ENCODE data around the gene NDST4. TPM values are rescaled to one million over a fixed set of nuclear protein-coding genes. Genes with fewer than 3 reads are reported as not detected.

Gene NDST4
- not detected in 2 replicates for total RNA-seq (2014; rRNA removed; shearing (Covaris generic); ENCODE audit: low replicate concordance)

DNA sequence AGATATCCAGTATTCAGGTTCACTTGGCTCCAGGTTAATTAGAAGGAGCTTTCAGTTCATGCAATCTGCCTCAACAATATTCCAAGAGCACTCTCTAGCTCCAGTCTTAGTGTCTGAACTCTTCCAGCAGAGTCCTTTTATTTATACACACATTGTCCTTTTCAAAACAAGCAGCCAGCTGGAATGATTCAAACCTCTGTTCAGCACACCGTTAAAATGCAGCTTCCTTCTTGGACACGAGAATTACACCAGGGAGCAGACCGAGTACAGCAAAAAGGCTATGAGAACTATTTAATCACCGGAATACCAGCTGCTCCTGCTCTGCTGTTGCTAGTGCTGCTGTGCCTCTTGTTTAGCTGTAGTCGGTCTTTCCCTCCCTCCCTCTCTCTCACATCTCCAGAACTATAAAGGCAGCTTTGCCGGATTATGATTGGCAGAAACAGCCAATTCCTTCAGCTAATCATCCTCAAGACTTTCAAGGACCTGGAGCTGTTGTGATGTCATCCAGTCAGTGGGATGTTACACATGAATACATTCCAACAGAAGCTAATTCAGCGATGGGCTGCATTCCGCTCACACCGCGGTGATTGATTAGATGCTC is at the start of gene NDST4:
TSS of gene NDST4 (minus strand) at position 115 of the 601 bp plus-strand sequence. CDS start 36,584 bp downstream, outside the sequence.
- DNase-seq (ENCODE audit: low read depth) = peak; percentile 55
- in situ Hi-C loops (cut with HindIII; ENCODE audit: low pct_unique_long_range_greater_than_20kb, low sequenced_read_pairs) = no loop called here

DNA sequence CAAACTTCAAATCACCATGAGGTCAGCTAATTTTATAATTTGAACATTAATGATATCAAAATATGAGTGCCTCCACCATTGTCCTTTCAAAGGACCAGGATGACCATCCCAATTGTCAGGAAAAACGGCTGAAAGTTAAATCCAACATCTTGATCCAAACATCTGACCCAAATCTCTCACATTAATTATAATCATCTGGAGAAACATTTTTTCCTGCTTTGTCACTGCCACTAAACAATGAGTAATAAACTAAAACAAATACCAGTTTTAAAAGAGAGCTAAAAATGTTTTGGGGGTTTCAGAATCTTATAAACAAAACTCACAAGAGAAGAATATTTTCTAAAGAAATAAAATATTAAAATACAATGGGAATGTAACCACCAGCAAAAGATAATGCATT is 45.7 kb upstream of the NDST4 start:
- in situ Hi-C loops (cut with HindIII; ENCODE audit: low pct_unique_long_range_greater_than_20kb, low sequenced_read_pairs) = no loop called here
- DNase-seq (ENCODE audit: low read depth) = no peak

DNA sequence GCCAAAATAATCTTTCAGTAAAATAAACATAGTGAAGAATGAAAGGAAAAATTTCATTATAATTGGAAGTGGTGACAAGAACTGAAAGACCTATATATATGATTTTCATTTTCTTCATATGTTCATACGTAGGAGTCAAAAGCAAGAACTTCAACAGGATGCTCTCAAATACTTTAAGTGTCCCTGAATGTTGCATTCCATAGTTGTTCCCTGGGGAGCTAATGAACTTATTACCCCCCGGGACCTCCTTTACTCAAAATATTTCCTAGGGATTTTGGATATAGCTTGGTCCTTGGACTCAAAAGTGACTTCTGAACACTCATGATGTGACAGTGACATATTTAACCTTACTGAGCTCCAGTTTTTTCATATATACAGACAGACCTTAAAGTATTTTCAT is 44.9 kb upstream of the NDST4 start:
- no peak for DNase-seq (ENCODE audit: low read depth)
- in situ Hi-C loops (cut with HindIII; ENCODE audit: low pct_unique_long_range_greater_than_20kb, low sequenced_read_pairs) = no loop called here

- DNase-seq (ENCODE audit: low read depth) = no peak
- in situ Hi-C loops (cut with HindIII; ENCODE audit: low pct_unique_long_range_greater_than_20kb, low sequenced_read_pairs) = no loop called here
These were observed 41.4 kb upstream of the NDST4 start for GRCh38 chr4:115154826-115155225.

DNA sequence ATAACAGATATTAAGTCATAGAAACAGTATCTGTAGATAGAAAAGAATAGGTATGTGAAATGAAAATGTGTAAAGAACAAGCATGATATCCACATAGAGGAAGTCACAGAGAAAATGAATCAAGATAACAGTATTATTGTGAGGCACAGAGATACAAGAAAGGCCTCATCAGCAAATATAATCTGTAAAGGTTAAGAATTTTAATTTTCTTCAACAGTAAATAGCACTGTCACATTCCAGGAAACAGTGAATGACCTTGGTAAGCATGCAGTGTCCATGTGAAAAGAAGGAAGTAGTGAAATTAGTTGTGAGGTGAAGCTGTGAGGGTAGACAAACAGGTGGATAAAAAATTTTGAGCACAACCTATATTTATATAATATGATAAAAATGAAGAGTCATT is 39.5 kb upstream of the NDST4 start:
- in situ Hi-C loops (cut with HindIII; ENCODE audit: low pct_unique_long_range_greater_than_20kb, low sequenced_read_pairs) = no loop called here
- no peak for DNase-seq (ENCODE audit: low read depth)

- no peak for DNase-seq (ENCODE audit: low read depth)
- in situ Hi-C loops (cut with HindIII; ENCODE audit: low pct_unique_long_range_greater_than_20kb, low sequenced_read_pairs) = no loop called here
These were observed 38.7 kb upstream of the NDST4 start for GRCh38 chr4:115152081-115152480.

- DNase-seq (ENCODE audit: low read depth) = no peak
- in situ Hi-C loops (cut with HindIII; ENCODE audit: low pct_unique_long_range_greater_than_20kb, low sequenced_read_pairs) = no loop called here
These were observed 35.7 kb upstream of the NDST4 start for GRCh38 chr4:115149106-115149505.

DNA sequence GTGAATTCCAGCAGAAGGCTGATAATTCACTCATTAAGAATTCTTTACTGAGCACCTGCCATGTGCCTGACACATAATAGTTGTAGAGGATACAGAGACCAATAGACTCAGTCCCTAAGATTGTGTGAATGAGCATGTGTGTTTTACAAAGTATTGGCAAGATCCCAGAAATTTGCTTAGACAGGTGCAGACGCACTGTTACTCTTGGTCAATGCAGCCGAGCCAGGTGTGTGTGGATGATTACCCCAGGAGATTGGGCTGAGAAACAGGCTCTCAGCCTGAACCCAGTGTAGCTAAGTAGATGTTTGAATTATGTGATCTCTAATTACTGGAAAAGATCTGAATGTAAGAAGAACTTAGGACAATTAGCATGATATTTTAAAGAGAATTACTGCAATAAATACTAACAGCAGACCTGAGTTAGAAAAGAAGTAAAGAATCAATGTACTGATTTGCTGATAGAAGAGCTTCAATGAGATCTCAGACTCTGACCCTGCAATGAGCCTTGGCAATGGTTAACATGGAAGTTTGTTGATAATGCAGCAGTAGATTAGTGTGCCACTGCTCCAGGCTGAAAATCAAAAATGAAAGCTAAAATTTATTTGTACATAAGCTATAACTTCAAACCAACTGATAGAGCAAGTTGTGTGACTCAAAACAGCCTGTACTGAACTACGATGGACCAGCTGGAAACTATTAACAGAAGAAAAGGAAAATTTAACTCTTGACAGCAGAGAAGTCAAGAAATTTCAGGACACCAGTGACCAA is 32.2 kb upstream of the NDST4 start:
- no peak for DNase-seq (ENCODE audit: low read depth)
- in situ Hi-C loops (cut with HindIII; ENCODE audit: low pct_unique_long_range_greater_than_20kb, low sequenced_read_pairs) = no loop called here

- DNase-seq (ENCODE audit: low read depth) = no peak
- in situ Hi-C loops (cut with HindIII; ENCODE audit: low pct_unique_long_range_greater_than_20kb, low sequenced_read_pairs) = no loop called here
These were observed 14.6 kb upstream of the NDST4 start for GRCh38 chr4:115128037-115128436.

- in situ Hi-C loops (cut with HindIII; ENCODE audit: low pct_unique_long_range_greater_than_20kb, low sequenced_read_pairs) = no loop called here
- no peak for DNase-seq (ENCODE audit: low read depth)
These were observed 13.1 kb upstream of the NDST4 start for GRCh38 chr4:115126491-115126890.

GRCh38 chr4:115121351-115122043 is 8.1 kb upstream of the NDST4 start:
- no peak for DNase-seq (ENCODE audit: low read depth)
- in situ Hi-C loops (cut with HindIII; ENCODE audit: low pct_unique_long_range_greater_than_20kb, low sequenced_read_pairs) = no loop called here

- in situ Hi-C loops (cut with HindIII; ENCODE audit: low pct_unique_long_range_greater_than_20kb, low sequenced_read_pairs) = no loop called here
- DNase-seq (ENCODE audit: low read depth) = no peak
These were observed 6.5 kb upstream of the NDST4 start for GRCh38 chr4:115119804-115120352.

GRCh38 chr4:115117651-115118050 is 4.2 kb upstream of the NDST4 start:
- no peak for DNase-seq (ENCODE audit: low read depth)
- in situ Hi-C loops (cut with HindIII; ENCODE audit: low pct_unique_long_range_greater_than_20kb, low sequenced_read_pairs) = no loop called here

DNA sequence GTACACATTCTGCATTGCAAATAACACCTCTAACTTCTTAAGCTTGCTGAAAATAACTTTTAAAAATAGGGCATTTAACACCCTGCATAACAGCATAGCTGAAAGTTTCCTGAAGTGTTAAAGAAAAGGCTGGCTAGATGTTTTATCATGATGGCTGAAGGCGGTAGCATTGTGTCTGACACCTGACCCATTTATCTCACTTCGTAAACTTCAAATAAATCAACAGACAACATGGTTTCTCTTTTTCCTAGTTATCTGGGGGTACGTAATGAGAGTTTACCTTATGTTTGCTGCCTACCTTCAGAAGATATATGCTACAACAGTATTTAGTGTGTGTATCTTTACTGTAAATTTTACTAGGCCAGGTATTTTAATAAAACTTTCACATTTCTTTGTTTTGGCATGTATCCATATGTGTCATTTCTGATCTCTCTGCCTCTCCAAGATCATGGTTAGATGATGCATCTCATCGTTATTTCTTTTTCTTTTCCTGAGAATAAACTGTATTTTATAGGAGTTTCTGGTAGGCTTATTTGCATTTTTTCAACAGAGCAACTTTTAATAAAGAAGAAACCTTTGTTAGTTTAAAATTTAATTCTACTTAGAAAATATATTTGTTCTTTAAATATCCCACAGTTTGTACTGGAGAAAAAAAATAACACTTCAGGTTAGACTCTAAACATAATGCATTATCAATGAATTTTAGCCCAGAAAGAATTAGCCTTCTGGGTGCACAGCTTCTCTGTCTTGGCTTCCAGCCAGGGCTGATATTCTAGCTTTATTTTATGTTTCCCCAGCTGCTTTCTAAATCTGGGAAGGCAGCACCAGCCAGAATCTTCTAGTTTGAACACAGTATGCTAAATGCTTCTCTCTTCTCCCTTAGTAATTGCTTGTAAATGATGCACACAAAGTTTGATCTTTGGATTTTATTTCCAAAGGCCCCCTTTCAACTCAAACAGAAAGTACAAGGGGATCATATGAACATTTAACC is 2.9 kb downstream of the NDST4 start:
- no peak for DNase-seq (ENCODE audit: low read depth)
- in situ Hi-C loops (cut with HindIII; ENCODE audit: low pct_unique_long_range_greater_than_20kb, low sequenced_read_pairs) = no loop called here

- no peak for DNase-seq (ENCODE audit: low read depth)
- in situ Hi-C loops (cut with HindIII; ENCODE audit: low pct_unique_long_range_greater_than_20kb, low sequenced_read_pairs) = no loop called here
These were observed 4.6 kb downstream of the NDST4 start for GRCh38 chr4:115108850-115109249.

DNA sequence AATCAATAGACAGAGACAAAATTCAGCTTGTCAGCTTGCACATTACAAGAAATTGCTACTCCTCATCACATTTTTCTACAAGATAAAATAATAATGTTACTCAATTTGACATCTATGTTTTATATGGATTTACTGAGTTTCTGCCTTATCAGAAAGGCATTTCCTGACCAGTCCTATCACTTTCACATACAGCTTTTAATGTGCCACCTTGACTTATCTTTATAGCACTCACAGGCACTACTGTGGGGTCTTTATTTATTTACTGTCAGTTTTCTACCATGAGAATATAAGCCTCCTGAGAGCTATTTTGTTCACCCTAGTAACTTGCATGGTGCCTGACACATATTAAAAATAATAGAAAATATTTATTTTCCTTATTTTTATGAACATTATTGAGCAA is 6.0 kb downstream of the NDST4 start:
- no peak for DNase-seq (ENCODE audit: low read depth)
- in situ Hi-C loops (cut with HindIII; ENCODE audit: low pct_unique_long_range_greater_than_20kb, low sequenced_read_pairs) = no loop called here

GRCh38 chr4:115101675-115102074 is 11.7 kb downstream of the NDST4 start:
- no peak for DNase-seq (ENCODE audit: low read depth)
- in situ Hi-C loops (cut with HindIII; ENCODE audit: low pct_unique_long_range_greater_than_20kb, low sequenced_read_pairs) = no loop called here

DNA sequence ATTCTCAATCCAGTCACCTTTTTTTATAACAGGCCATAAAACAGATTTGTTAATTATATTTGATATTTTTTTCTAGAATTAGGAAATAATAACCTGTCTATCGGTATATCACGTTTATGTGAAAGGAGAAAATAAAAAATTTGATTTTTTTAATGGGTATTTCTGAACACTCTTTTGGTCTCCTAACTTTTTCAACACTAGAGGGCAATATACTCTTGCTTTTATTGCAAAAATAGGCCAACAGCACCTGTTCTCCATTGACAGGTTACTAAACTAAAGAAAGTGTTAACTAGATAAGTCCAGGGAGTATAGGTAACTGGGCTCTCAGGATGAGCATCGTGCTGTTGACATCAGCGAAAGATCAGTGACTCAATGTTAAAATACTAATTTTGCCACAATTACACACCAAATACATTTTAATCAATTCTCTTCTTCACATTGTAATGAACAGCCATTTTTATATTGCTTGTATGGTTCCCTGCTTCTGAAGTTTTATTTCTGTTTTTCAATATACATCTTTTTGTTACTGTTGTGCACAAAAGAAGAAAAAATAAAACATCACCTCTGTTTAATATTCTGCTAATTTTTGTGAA is 22.8 kb downstream of the NDST4 start:
- in situ Hi-C loops (cut with HindIII; ENCODE audit: low pct_unique_long_range_greater_than_20kb, low sequenced_read_pairs) = no loop called here
- peak; percentile 6 for DNase-seq (ENCODE audit: low read depth)
